HG03039 (cell line): ENCODE results near the gene OR4X1.
"Not testable (repeated sequence)": the region's sequence is repeated elsewhere in the genome, so short reads cannot be mapped to it uniquely, and the experiment has no call there.

Experiments
- ATAC-seq: cut with Tn5 transposase; IDR thresholded peaks from one replicate; pipeline ENCODE4 v1.9.1; 2021; ENCODE audit warnings: mild to moderate bottlenecking, moderate library complexity; ENCODE audit not compliant: unreplicated experiment

OR4X1 gene, protein sequence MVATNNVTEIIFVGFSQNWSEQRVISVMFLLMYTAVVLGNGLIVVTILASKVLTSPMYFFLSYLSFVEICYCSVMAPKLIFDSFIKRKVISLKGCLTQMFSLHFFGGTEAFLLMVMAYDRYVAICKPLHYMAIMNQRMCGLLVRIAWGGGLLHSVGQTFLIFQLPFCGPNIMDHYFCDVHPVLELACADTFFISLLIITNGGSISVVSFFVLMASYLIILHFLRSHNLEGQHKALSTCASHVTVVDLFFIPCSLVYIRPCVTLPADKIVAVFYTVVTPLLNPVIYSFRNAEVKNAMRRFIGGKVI

DNA sequence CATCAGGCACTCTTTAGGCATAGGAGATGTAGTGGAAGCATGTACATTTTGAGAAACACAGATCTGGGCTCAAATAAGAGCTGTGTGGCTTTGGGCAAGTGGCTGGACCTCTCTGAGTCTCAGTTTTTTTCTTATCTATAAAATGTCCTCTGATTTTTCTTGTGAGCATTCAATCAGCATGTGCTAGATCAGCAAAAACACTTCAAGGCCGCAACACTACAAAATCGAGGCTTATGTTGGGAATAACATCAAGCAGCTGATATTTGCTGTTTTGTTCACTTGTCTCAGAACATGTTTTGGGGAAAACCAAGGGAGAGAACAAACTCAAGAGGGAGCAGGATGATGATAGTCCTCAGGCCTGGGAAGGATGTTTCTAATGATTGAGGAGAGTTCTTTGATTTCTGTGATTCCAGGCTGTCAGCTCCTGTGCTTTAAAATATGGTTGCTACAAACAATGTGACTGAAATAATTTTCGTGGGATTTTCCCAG, at the start of gene OR4X1:
Gene OR4X1, plus strand, starts transcription at position 439 of the 489 bp plus-strand sequence. Its CDS starts 0 bp downstream, at position 439.
- no peak for ATAC-seq

GRCh38 chr11:48216510-48216909, 47.2 kb upstream of the OR4X1 start, which contains the start of gene OR4B1:
OR4B1 (plus strand) TSS chr11:48216810; CDS start chr11:48216810, 0 bp downstream.
- no peak for ATAC-seq

- ATAC-seq, result no peak
Measured at GRCh38 chr11:48228761-48229160, 34.9 kb upstream of the OR4X1 start.

DNA sequence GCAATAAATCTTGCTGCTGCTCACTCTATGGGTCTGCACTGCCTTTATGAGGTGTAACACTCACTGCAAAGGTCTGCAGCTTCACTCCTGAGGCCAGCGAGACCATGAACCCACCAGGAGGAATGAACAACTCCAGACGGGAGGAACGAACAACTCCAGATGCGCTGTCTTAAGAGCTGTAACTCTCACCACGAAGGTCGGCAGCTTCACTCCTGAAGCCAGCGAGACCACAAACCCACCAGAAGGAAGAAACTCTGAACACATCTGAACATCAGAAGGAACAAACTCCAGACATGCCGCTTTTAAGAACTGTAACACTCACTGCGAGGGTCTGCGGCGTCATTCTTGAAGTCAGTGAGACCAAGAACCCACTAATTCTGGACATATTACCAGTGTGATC, 33.6 kb upstream of the OR4X1 start:
- not testable (repeated sequence) for ATAC-seq

DNA sequence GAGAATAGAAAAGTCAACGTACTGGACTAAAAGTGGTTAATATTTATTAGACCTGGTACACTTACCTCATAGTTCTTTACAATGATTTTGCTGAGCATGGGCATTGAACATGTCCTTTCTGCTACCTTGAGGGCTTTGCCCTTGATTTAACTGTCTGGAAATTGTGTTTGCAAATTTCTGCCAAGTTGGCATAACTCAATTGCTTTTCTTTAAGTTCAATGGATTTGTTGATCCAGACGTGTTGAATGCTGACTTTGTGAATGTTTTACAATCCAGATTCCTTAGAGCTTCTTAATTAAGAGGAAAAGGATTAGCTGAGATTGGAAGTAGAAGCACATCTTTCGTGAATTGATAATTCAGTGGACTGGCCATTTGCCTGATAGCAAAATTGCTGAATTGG, 25.9 kb upstream of the OR4X1 start:
- no peak for ATAC-seq

DNA sequence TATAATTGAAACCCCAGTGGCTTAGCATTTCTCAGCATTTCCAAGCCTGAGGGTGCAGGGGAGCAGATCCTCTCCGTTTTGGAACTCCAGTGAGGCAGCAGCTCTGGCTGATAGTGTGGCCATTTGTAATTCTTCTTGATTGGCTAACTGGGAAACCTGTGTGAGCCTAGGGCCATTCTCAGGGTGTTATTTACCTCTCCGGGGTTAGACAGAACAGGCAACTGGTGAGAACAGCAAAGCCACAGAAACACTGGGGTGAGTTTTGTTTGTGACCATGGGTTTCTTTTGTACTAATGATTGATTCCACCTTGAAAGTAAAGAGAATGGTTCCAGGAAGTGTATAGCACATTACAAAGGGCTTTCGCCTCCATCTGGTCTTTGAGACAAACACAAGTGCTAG, 21.2 kb upstream of the OR4X1 start:
- no peak for ATAC-seq

DNA sequence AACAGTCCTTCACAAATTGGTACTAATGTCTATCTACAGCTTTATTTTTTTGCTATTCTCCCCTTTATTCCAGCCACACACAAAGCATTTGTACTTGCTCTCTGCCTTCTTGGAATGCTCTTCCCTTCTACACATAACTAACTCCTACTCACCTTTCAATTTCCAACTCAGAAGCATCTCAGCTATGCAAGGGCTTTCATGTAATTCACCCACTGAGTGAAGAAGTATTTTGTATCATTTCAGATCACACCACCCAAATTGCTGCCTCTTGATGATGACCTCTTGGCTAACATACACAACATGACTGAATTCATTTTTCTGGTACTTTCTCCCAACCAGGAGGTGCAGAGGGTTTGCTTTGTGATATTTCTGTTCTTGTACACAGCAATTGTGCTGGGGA, 18.9 kb upstream of the OR4X1 start, which contains the start of gene OR4X2:
Gene OR4X2, plus strand, starts transcription at position 301 of the 400 bp plus-strand sequence. Its CDS starts 0 bp downstream, at position 301.
- no peak for ATAC-seq

GRCh38 chr11:48248902-48249301, 14.8 kb upstream of the OR4X1 start:
- ATAC-seq, result no peak

- ATAC-seq, result no peak
Measured at GRCh38 chr11:48261600-48261999, 2.1 kb upstream of the OR4X1 start.

GRCh38 chr11:48270621-48271020, 7.0 kb downstream of the OR4X1 start:
- no peak for ATAC-seq

DNA sequence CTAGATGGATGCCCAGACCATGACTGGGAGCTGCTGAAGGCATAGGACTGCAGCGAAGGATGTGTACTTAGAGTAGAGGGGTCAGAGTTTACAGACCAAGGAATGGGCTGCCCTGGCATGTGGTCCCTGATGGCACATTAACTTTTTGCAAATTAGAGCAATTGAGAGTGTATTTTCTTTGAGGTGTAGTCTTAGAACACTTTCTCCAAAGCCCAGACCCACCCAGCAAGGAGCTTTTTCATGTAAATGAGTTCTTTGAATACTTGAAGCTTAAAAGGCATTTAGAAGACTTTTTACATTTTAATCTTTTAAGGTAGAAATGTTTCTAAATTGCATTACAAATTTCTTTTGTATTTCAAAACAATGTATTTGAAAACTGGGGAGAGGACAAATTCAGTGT, 8.9 kb downstream of the OR4X1 start:
- no peak for ATAC-seq

DNA sequence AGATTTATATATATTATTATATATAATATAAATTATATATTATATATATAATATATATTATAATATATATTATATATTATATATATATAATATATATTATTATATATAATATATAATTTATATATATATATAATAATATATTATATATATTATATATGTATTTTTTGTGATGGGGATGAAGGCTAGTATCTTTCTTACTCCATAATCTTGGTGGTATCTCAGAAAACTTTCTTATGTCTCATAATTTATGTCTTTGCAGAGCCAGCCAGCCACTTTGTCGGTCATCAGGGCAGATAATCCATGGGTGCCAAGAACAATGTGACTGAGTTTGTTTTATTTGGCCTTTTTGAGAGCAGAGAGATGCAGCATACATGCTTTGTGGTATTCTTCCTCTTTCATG, 42.3 kb downstream of the OR4X1 start, which contains the start of gene OR4S1:
Gene OR4S1, plus strand, starts transcription at position 301 of the 400 bp plus-strand sequence. Its CDS starts 0 bp downstream, at position 301.
- ATAC-seq, result no peak

DNA sequence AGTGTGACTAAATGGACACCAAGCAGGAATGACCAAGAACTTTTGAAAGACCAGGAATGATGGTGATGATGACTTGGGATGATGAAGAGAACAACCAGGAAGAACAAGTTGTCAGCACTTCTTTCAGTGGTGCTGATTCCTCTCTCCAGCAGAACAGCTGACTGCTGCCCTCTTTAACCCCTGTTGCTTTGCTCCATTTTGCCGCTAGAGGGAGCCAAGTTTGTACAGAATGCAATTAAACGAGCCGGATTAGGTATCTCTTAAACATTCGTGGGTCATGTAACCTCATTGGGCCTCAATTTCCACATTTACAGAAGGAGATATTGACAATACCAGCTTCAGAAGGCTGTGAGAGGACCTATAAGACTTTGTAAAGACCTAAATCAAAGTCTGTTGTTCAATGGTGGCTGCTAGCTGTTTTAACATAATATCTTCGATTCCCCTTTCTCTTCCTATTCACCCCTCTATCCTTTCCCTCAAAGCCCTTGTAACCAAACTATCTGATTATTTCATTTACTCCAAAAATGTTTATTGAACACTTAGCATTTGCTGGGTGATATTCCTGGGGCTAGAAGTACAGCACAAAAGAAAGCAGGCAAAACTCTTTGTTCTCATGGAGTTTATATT, 44.2 kb downstream of the OR4X1 start:
- peak; percentile 92 for ATAC-seq

DNA sequence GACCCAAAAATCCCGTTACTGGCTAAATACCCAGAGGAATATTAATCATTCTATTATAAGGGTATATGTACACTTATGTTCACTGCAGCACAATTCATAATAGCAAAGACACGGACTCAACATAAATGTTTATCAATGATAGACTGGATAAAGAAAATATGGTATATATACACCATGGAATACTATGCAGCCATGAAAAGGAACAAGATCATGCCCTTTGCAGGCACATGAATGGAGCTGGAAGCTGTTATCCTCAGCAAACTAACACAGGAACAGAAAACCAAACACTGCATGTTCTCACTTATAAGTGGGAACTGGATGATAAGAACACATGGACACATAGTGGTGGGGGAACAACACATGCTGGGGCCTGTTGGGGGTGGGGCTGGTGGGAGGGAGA, 49.9 kb downstream of the OR4X1 start:
- ATAC-seq, result not testable (repeated sequence)
